ENCODE data around the gene TENM3. TPM values are rescaled to one million over a fixed set of nuclear protein-coding genes. Genes with fewer than 3 reads are reported as not detected.

TENM3 gene
- total RNA-seq, 2 experiments from 2014 or later, result not detected

DNA sequence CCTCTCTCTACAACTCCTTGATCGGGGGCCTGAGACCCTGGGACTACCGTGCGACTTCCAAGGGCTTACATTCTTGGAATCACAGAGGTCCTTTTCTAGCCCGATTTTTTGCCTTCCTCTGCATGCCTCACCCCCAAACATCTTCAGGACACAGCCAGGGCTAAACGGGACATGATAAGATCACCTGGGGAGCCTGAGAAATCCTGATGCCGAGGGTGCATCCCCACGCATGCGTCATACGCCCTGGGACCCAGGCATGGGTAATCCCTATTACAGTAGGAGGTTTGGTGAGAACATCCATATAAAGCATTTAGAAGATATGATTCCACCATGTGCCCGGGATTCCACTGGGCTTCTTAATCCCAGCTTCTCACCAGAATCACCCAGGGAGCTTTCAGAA is 596.9 kb downstream of the TENM3 start:
- Mint-ChIP-seq H3K4me1 (ENCODE audit: low read depth) (peaks cover 8% of the 10 kb centered on the region), H3K4me3 (no peak overlapping the region), H3K36me3 (ENCODE audit: low read depth) (no peaks in the 10 kb centered on the region), H3K27me3 (ENCODE audit: low read depth) (peaks cover 3% of the 10 kb centered on the region), H3K27ac (no peak overlapping the region), H3K9me3 (ENCODE audit: insufficient read depth) (no peaks in the 10 kb centered on the region)
- DNase-seq (no peak), ATAC-seq (no peak)
- ChIA-PET CTCF (no interaction called here), POLR2A (interaction anchor here (0.6 kb wide), 1 partner anchor 224 kb away, joined by 6 read pairs; no protein-coding TSS in a partner anchor)

DNA sequence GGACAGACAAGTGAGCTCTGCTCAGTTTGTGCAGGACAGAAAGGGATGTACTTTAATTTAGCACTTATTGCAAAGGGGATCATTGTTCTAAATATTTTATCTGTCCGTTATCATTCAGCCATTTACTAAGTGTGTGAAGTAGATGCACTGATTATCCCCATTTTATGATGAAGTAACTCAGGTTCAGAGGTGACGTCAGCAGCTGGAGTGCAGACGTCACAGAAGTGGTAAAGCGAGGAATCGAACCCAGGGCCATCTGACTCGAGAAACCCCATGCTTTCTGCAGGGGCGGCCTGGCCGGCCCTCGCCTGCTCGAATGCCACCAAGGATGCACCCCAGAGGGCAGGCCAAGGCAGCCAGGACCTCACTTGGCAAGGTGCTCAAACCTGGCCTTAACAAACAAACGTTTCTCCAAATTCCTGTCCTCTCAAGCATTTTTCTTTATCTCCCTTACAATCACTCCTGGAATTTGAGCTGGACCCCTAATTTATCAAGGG is 599.0 kb downstream of the TENM3 start:
- ATAC-seq (no peak), DNase-seq (no peak)
- POLR2A ChIA-PET, result no interaction called here
- CTCF ChIA-PET, result no interaction called here
- H3K36me3 Mint-ChIP-seq (ENCODE audit: low read depth), result no peaks in the 10 kb centered on the region
- H3K4me1 Mint-ChIP-seq (ENCODE audit: low read depth), result no peaks in the 10 kb centered on the region
- no peaks in the 10 kb centered on the region for H3K9me3 Mint-ChIP-seq (ENCODE audit: insufficient read depth)
- H3K27ac Mint-ChIP-seq, result no peak overlapping the region
- H3K27me3 Mint-ChIP-seq (ENCODE audit: low read depth), result no peaks in the 10 kb centered on the region
- no peak overlapping the region for H3K4me3 Mint-ChIP-seq

DNA sequence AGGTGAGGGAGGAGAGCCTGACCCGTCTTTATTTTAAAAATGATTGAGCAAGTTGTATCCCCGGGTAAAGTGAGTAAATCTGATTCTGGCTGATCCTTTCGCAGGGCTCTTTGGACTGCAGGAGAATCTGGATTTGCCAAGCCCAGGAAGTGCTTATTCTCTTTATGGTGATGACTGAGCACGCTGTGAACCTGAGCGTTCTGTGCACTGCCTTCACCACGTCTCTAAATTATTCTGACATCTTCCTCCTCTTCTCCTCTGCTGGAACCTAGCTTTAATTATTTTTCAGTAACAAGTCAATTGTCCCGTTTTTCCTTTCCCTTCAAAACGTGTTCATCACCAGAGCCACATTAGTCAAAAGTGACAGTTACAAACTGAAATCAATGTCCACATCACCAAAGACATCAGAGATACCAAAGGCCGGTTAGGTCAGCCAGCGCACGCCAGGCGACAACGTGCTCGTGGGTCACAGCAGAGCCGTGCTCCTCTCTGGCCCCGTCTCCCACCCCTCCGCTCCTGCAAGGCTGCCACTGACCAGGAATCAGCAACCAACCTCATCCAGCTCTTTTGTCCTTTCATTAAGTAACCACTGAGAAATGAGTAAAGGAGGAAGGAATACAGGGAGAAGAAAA is 599.7 kb downstream of the TENM3 start:
- Mint-ChIP-seq H3K4me1 (ENCODE audit: low read depth) (no peaks in the 10 kb centered on the region), H3K9me3 (ENCODE audit: insufficient read depth) (no peaks in the 10 kb centered on the region), H3K4me3 (no peak overlapping the region), H3K36me3 (ENCODE audit: low read depth) (no peaks in the 10 kb centered on the region), H3K27me3 (ENCODE audit: low read depth) (no peaks in the 10 kb centered on the region), H3K27ac (no peak overlapping the region)
- CTCF ChIA-PET, result no interaction called here
- no peak for DNase-seq
- no peak for ATAC-seq
- POLR2A ChIA-PET, result no interaction called here

DNA sequence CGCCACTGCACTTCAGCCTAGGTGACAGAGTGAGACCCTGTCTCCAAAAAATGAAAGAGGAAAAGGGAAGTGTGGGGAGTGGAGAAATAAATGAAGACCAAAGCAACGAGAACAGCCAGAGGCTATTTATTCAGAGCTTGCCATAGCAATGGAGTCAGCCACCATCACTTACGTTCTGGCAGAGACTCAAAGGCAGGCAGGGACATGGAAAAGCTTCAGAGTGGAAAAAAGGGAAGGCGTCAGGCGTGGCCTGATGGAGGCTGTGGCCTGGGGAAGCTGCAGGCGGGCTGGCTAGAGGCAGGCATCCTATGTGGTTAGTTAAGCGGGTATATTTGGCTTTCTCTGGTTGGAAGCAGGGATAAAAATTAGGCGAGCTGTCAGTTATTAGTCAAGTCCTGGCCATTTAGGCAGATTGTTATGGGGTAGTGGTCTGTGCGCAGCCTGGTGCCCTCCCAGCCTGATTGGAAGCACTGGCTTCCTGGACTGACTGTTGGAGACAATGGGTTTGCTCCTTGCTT is 600.7 kb downstream of the TENM3 start:
- POLR2A ChIA-PET, result no interaction called here

DNA sequence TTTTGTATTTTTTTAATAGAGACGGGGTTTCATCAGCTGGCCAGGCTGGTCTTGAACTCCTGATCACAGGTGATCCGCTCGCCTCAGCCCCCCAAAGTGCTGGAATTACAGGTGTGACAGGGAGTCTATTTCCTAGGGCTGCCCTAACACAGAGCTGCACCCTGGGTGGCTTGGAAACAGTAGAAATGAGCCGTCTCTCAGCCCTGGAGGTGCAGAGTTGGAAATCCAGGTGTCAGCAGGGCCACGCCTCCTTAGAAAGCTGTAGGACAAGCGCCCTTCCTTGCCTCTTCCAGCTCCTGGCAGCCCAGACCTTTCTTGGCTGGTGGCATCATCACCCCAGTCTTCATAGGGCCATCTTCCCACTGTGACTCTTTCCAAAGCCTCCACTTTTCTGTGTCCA is 602.4 kb downstream of the TENM3 start:
- no peaks in the 10 kb centered on the region for H3K4me1 Mint-ChIP-seq (ENCODE audit: low read depth)

More for the DNA sequence above, 600.7 kb downstream of the TENM3 start:
- no peaks in the 10 kb centered on the region for H3K9me3 Mint-ChIP-seq (ENCODE audit: insufficient read depth)
- H3K27me3 Mint-ChIP-seq (ENCODE audit: low read depth), result no peaks in the 10 kb centered on the region
- CTCF ChIA-PET, result no interaction called here
- H3K4me1 Mint-ChIP-seq (ENCODE audit: low read depth), result no peaks in the 10 kb centered on the region
- H3K4me3 Mint-ChIP-seq, result no peak overlapping the region
- ATAC-seq (no peak), DNase-seq (no peak)
- no peak overlapping the region for H3K27ac Mint-ChIP-seq
- no peaks in the 10 kb centered on the region for H3K36me3 Mint-ChIP-seq (ENCODE audit: low read depth)

GRCh38 chr4:182846036-182846435 is 602.8 kb downstream of the TENM3 start:
- Mint-ChIP-seq H3K4me3 (no peak overlapping the region), H3K27ac (no peak overlapping the region), H3K27me3 (ENCODE audit: low read depth) (no peaks in the 10 kb centered on the region), H3K9me3 (ENCODE audit: insufficient read depth) (no peaks in the 10 kb centered on the region), H3K4me1 (ENCODE audit: low read depth) (no peaks in the 10 kb centered on the region), H3K36me3 (ENCODE audit: low read depth) (no peaks in the 10 kb centered on the region)
- no peak for ATAC-seq
- CTCF ChIA-PET, result no interaction called here
- POLR2A ChIA-PET, result no interaction called here
- DNase-seq, result no peak

More for the DNA sequence above, 602.4 kb downstream of the TENM3 start:
- H3K27ac Mint-ChIP-seq, result no peak overlapping the region
- DNase-seq (no peak), ATAC-seq (no peak)
- no peaks in the 10 kb centered on the region for H3K27me3 Mint-ChIP-seq (ENCODE audit: low read depth)
- no peaks in the 10 kb centered on the region for H3K9me3 Mint-ChIP-seq (ENCODE audit: insufficient read depth)
- CTCF ChIA-PET, result no interaction called here
- H3K36me3 Mint-ChIP-seq (ENCODE audit: low read depth), result no peaks in the 10 kb centered on the region
- no peak overlapping the region for H3K4me3 Mint-ChIP-seq
- POLR2A ChIA-PET, result no interaction called here

GRCh38 chr4:182847576-182848450 is 604.6 kb downstream of the TENM3 start:
- Mint-ChIP-seq H3K4me3 (no peak overlapping the region), H3K27ac (no peak overlapping the region), H3K36me3 (ENCODE audit: low read depth) (no peaks in the 10 kb centered on the region), H3K4me1 (ENCODE audit: low read depth) (no peaks in the 10 kb centered on the region), H3K9me3 (ENCODE audit: insufficient read depth) (no peaks in the 10 kb centered on the region), H3K27me3 (ENCODE audit: low read depth) (no peaks in the 10 kb centered on the region)
- ATAC-seq, result no peak
- ChIA-PET CTCF (interaction anchor here (1.2 kb wide), 1 partner anchor 77 kb away, joined by 4 read pairs; no protein-coding TSS in a partner anchor), POLR2A (no interaction called here)
- DNase-seq, result no peak

DNA sequence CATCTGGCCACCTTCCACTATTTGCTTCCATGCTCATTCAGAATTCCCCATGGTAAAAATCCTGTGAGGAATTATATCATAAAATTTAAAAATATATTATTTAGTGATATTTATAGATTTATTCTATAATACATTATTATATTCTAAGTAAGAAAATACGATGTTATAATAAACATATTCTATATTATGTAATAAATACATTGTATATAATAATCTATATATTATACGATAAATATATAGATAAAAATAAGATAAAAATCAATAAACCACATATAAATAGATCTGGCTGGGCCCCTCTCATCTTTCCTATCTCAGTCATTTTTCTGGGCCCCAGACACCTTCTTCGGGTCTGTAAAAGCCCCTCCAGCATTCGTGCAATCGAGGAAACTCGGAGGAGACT is 605.5 kb downstream of the TENM3 start:
- Mint-ChIP-seq H3K27ac (no peak overlapping the region), H3K27me3 (ENCODE audit: low read depth) (no peaks in the 10 kb centered on the region), H3K9me3 (ENCODE audit: insufficient read depth) (no peaks in the 10 kb centered on the region), H3K4me1 (ENCODE audit: low read depth) (no peaks in the 10 kb centered on the region), H3K4me3 (no peak overlapping the region), H3K36me3 (ENCODE audit: low read depth) (no peaks in the 10 kb centered on the region)
- CTCF ChIA-PET, result no interaction called here
- POLR2A ChIA-PET, result no interaction called here
- no peak for DNase-seq
- ATAC-seq, result no peak

Data from activated CD8-positive, alpha-beta T cell treated with anti-CD3 and anti-CD28 coated beads, Interleukin-2, amount 10 ng/mL, durations not matched to agents 7 days and 5 days (primary cell).